ENCODE measurements around the gene SNX8. TPM values are rescaled to one million over a fixed set of nuclear protein-coding genes. Genes with fewer than 3 reads are reported as not detected.

The SNX8 gene
- total and polyA plus RNA-seq, 2 of the 13 experiments (the other 11 are each of a cell fraction or from before 2014, with no cell fraction given), result 20.6 to 45.2 TPM

DNA sequence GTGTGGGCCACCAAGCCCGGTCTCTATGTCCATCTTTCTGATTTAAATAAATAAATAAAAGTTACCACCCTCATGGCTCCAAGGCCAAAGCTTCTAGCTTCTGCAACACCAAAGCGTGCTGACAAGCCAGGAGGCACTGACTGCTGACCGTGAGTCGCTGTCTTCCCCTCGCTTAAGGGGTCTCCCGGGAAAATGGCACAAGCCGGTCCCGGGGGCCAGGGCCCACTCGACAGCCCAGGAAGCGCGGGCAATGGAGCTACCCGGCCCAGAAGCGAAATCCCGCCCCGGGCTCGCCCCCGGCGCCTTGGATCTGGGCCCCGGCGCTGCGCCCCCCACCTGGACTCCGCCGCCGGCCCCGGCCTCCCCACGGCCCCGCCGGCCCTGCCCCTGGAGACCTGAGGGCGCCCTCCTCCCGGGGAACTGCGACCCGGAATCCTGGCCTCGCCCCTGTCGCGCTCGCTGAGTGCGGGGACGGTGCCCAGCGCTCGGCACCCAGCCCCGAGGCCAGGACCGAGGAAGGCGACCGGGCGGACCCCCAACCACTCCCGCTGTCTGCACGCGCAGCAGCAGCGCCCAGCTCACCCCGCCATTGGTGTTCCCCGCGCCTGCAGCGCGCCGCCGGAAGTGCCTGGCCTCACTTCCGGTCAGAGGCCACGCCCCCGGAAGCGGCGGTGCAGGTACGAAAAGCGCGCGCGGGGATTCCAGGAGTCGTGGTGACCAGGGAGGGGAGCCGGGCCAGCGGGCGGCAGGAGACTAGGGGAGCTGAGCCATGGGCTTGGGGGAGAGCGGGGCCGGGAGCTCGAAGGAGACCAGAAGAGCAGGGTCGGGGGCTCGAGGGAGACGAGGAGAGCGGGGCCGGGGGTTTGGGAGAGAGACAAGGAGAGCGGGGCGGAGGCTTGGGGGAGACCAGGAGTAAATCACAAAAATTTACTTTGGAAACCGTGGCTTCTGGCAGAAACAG lies 72.4 kb downstream of the SNX8 start, which contains the start of the genes MRM2 and NUDT1 (continued):
- TF ChIP-seq CREB3 (CRISPR knock-in tag; IDR thresholded peaks at IDR 0.05), result no peak
- TF ChIP-seq WIZ (CRISPR knock-in tag; IDR thresholded peaks at IDR 0.05), result no peak
- TF ChIP-seq BCL3 (CRISPR knock-in tag; IDR thresholded peaks at IDR 0.05), result peak; percentile 67; the same call in 1 of the 2 replicates
- peak; percentile 67; the same call in 1 of the 2 replicates for TF ChIP-seq GATA4 (IDR thresholded peaks at IDR 0.05; ENCODE audit: borderline replicate concordance, low read depth)
- TF ChIP-seq SNAPC4 (CRISPR knock-in tag; IDR thresholded peaks at IDR 0.05), result no peak
- no peak for TF ChIP-seq HMGXB3 (CRISPR knock-in tag; IDR thresholded peaks at IDR 0.05; ENCODE audit: borderline replicate concordance)
- no peak for TF ChIP-seq FOSL1 (CRISPR knock-in tag; IDR thresholded peaks at IDR 0.05; ENCODE audit: borderline replicate concordance)
- TF ChIP-seq ZNF749 (CRISPR knock-in tag; IDR thresholded peaks at IDR 0.05; ENCODE audit: borderline replicate concordance), result peak; percentile 82; the same call in 1 of the 2 replicates
- TF ChIP-seq, protein P1, sequence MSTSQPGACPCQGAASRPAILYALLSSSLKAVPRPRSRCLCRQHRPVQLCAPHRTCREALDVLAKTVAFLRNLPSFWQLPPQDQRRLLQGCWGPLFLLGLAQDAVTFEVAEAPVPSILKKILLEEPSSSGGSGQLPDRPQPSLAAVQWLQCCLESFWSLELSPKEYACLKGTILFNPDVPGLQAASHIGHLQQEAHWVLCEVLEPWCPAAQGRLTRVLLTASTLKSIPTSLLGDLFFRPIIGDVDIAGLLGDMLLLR (CRISPR knock-in tag; IDR thresholded peaks at IDR 0.05), result peak; percentile 29; the same call in 1 of the 2 replicates
- TF ChIP-seq KLF11 (CRISPR knock-in tag; IDR thresholded peaks at IDR 0.05), result no peak
- TF ChIP-seq, protein P2, sequence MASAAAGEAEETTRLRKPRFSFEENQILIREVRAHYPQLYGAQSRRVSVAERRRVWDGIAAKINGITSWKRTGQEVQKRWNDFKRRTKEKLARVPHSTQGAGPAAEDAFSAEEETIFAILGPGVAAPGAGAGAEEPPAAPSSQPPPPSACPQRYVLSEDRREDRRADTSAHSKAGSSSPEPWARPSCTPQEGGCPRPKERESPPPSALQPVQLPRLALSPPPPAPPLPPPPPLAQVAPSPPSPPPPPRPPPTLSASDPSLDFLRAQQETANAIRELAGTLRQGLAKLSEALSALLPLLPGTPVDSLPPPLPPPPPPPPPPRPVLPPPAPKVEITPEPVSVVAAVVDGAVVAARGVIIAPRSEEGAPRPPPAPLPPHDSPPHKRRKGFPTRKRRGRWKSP (CRISPR knock-in tag; IDR thresholded peaks at IDR 0.05), result peak; percentile 83; the same call in 1 of the 2 replicates
- TF ChIP-seq ZNF136 (CRISPR knock-in tag; IDR thresholded peaks at IDR 0.05; ENCODE audit: low read depth), result peak; percentile 64; the same call in 1 of the 2 replicates
- no peak for TF ChIP-seq ZFP36L2 (CRISPR knock-in tag; IDR thresholded peaks at IDR 0.05)

All from HepG2 (cell line).